IMR-90 (cell line): Measurements from ENCODE around the gene AFMID. TPM values are rescaled to one million over a fixed set of nuclear protein-coding genes. Genes with fewer than 3 reads are reported as not detected.

Experiments used
- ATAC-seq: fragments of 200-7000 bp; cut with Tn5 transposase; 2 replicates; pipeline ENCODE4 v1.9.1; 2020; ENCODE audit warnings: low read depth, mild to moderate bottlenecking, moderate library complexity
- BruUV-seq: library from RNA; stranded (reverse); fragments of 400-500 nt; replicated peaks from 2 replicates; lab custom pipeline; 2021; lab: Mats Ljungman, UMichigan
- CTCF ChIA-PET: fragments of 300-600 bp; formaldehyde crosslinking; extraction: SDS; loops from one replicate; lab custom pipeline; 2021; ENCODE audit warnings: antibody characterized with exemption; lab: Yijun Ruan, JAX
- POLR2A ChIA-PET: fragments of 300-600 bp; sonication (Branson Sonifier 250); formaldehyde crosslinking; loops from one replicate; lab custom pipeline; 2022; ENCODE audit warnings: antibody characterized with exemption; ENCODE audit not compliant: unreplicated experiment; lab: Charles Lee
- DNase-seq: peaks from one replicate; pipeline ENCODE4 v3.0.0; 2013
- H2AFZ ChIP-seq: replicated peaks from 2 replicates; pipeline ENCODE3; 2013; ENCODE audit warnings: low read length, mild to moderate bottlenecking; ENCODE audit not compliant: poor library complexity
- H2AK5ac ChIP-seq: 2 replicates; pipeline ENCODE4 v1.6.1; 2013; ENCODE audit warnings: low read depth, low read length, inconsistent platforms
- H2AK9ac ChIP-seq: replicated peaks from 2 replicates; pipeline ENCODE3; 2013; ENCODE audit warnings: mild to moderate bottlenecking, low read depth, low read length, moderate library complexity; ENCODE audit not compliant: poor library complexity
- H2BK120ac ChIP-seq: 2 replicates; pipeline ENCODE4 v1.6.1; 2013; ENCODE audit warnings: low read depth, low read length, inconsistent platforms
- H2BK15ac ChIP-seq: 3 replicates; pipeline ENCODE4 v1.6.1; 2013; ENCODE audit warnings: low read depth, low read length, inconsistent platforms
- H2BK20ac ChIP-seq: 2 replicates; pipeline ENCODE4 v1.6.1; 2013; ENCODE audit warnings: low read depth, mild to moderate bottlenecking, inconsistent platforms, low read length, moderate library complexity
- H2BK5ac ChIP-seq: 2 replicates; pipeline ENCODE4 v1.6.1; 2013; ENCODE audit warnings: mild to moderate bottlenecking, low read depth, low read length, inconsistent platforms; ENCODE audit not compliant: poor library complexity, severe bottlenecking
- H3K14ac ChIP-seq: replicated peaks from 2 replicates; pipeline ENCODE4 v1.6.1; 2013; ENCODE audit warnings: low read depth, low read length, inconsistent platforms
- H3K18ac ChIP-seq: 2 replicates; pipeline ENCODE4 v1.6.1; 2013; ENCODE audit warnings: low read depth, low read length, control low read depth
- H3K23ac ChIP-seq: 2 replicates; pipeline ENCODE4 v1.6.1; 2013; ENCODE audit warnings: low read depth, low read length, inconsistent platforms
- H3K27ac ChIP-seq: 2 replicates; pipeline ENCODE4 v1.5.1; 2013; ENCODE audit warnings: mild to moderate bottlenecking, control low read depth, low read length; ENCODE audit not compliant: insufficient read depth
- H3K27me3 ChIP-seq: 2 replicates; pipeline ENCODE4 v1.6.1; 2013; ENCODE audit warnings: low read length; ENCODE audit not compliant: control insufficient read depth, insufficient read depth
- H3K36me3 ChIP-seq: 2 replicates; pipeline ENCODE4 v1.6.1; 2013; ENCODE audit warnings: low read length, mixed read lengths; ENCODE audit not compliant: control insufficient read depth, insufficient read depth
- H3K4ac ChIP-seq: 2 replicates; pipeline ENCODE4 v1.6.1; 2013; ENCODE audit warnings: low read depth, low read length, inconsistent platforms
- H3K4me1 ChIP-seq: 2 replicates; pipeline ENCODE4 v1.6.1; 2013; ENCODE audit warnings: low read length, mixed read lengths; ENCODE audit not compliant: control insufficient read depth, insufficient read depth
- H3K4me2 ChIP-seq: 2 replicates; pipeline ENCODE4 v1.6.1; 2013; ENCODE audit warnings: low read depth, mild to moderate bottlenecking, control low read depth, low read length, moderate library complexity
- H3K4me3 ChIP-seq: 2 replicates; pipeline ENCODE4 v1.5.1; 2013; ENCODE audit warnings: low read depth, mild to moderate bottlenecking, control low read depth, low read length, moderate library complexity; ENCODE audit not compliant: insufficient read depth
- H3K56ac ChIP-seq: 2 replicates; pipeline ENCODE4 v1.6.1; 2013; ENCODE audit warnings: low read length, inconsistent platforms; ENCODE audit not compliant: insufficient read depth; ENCODE audit errors: extremely low read depth
- H3K79me1 ChIP-seq, 2 experiments: 2 replicates each; pipeline ENCODE4 v1.6.1; 2013; ENCODE audit warnings: low read length in 2 of 2, inconsistent platforms in 1 of 2, low read depth in 1 of 2
- H3K9ac ChIP-seq: 2 replicates; pipeline ENCODE4 v1.6.1; 2013; ENCODE audit warnings: low read depth, low read length, control low read depth
- H3K9me1 ChIP-seq: 2 replicates; pipeline ENCODE4 v1.6.1; 2013; ENCODE audit warnings: low read length, inconsistent platforms; ENCODE audit not compliant: insufficient read depth
- H3K9me3 ChIP-seq: 2 replicates; pipeline ENCODE4 v1.6.1; 2013; ENCODE audit warnings: low read length; ENCODE audit not compliant: control insufficient read depth, insufficient read depth
- H4K20me1 ChIP-seq: 2 replicates; pipeline ENCODE4 v1.6.1; 2013; ENCODE audit warnings: low read length, inconsistent platforms; ENCODE audit not compliant: insufficient read depth
- H4K5ac ChIP-seq: 2 replicates; pipeline ENCODE4 v1.6.1; 2013; ENCODE audit warnings: mild to moderate bottlenecking, low read depth, low read length, control low read depth
- H4K8ac ChIP-seq, 2 experiments: 2 replicates each; pipeline ENCODE4 v1.6.1; 2013; ENCODE audit warnings: low read depth in 2 of 2, low read length in 2 of 2, control low read depth in 1 of 2, inconsistent platforms in 1 of 2
- H4K91ac ChIP-seq: 2 replicates; pipeline ENCODE4 v1.6.1; 2013; ENCODE audit warnings: low read depth, low read length, inconsistent platforms; ENCODE audit not compliant: insufficient read depth
- CHD1 ChIP-seq: IDR thresholded peaks from 2 replicates; pipeline ENCODE4 v1.6.1; 2012; ENCODE audit warnings: low read depth, low read length, improper control_type of control experiment
- MAFK ChIP-seq: IDR thresholded peaks from 2 replicates; pipeline ENCODE4 v1.6.1; 2012; ENCODE audit warnings: low read depth, low read length, improper control_type of control experiment
- NFE2L2 ChIP-seq: fragments of 150-350 bp; IDR thresholded peaks from 2 replicates; pipeline ENCODE4 v1.6.1; 2016; ENCODE audit warnings: low read depth, mild to moderate bottlenecking, low read length
- POLR2A ChIP-seq: IDR thresholded peaks from 2 replicates; pipeline ENCODE4 v1.6.1; 2012; ENCODE audit warnings: mild to moderate bottlenecking, low read depth, low read length
- WGBS, 2 experiments: methylation state at CpG; one replicate each; pipeline versions ENCODE4 v1.1.5 to v1.1.7; 2013; ENCODE audit warnings: missing lambda C conversion rate in 2 of 2; ENCODE audit not compliant: insufficient read length in 1 of 2; ENCODE audit errors: extremely low coverage in 2 of 2; 5-methylcytosine and 5-hydroxymethylcytosine counted together
- dilution Hi-C: fragments of 300-500 bp; cut with HindIII; formaldehyde crosslinking; loops from one replicate; pipeline ENCODE4 v1.14.3; 2018; ENCODE audit warnings: low sequenced_read_pairs; ENCODE audit not compliant: unreplicated experiment
- in situ Hi-C: fragments of 300-500 bp; cut with MboI; formaldehyde crosslinking; loops from 3 replicates; pipeline ENCODE4 v1.14.3; 2019; ENCODE audit warnings: low sequenced_read_pairs, inconsistent platforms, mixed read lengths
- intact Hi-C: fragments of 100-400 bp; cut with micrococcal nuclease; formaldehyde crosslinking; loops from 2 replicates; pipeline ENCODE4 v1.10.0; 2022
- polyA plus RNA-seq, 3 experiments: library from polyadenylated mRNA; depleted of rRNA; stranded (reverse); fragments of >200 nt; gene quantifications; 2 replicates each; pipeline ENCODE4 v1.2.3, GENCODE V29; 2012; ENCODE audit warnings: low replicate concordance in 1 of 3
- total RNA-seq: library from RNA; depleted of rRNA; stranded (reverse); fragments of >200 nt; gene quantifications from 2 replicates; pipeline ENCODE4 v1.2.3, GENCODE V29; 2012

AFMID gene
- total and polyA plus RNA-seq, 2 of the 4 experiments (the other 2 are of a cell fraction), result 41.0 to 65.1 TPM

DNA sequence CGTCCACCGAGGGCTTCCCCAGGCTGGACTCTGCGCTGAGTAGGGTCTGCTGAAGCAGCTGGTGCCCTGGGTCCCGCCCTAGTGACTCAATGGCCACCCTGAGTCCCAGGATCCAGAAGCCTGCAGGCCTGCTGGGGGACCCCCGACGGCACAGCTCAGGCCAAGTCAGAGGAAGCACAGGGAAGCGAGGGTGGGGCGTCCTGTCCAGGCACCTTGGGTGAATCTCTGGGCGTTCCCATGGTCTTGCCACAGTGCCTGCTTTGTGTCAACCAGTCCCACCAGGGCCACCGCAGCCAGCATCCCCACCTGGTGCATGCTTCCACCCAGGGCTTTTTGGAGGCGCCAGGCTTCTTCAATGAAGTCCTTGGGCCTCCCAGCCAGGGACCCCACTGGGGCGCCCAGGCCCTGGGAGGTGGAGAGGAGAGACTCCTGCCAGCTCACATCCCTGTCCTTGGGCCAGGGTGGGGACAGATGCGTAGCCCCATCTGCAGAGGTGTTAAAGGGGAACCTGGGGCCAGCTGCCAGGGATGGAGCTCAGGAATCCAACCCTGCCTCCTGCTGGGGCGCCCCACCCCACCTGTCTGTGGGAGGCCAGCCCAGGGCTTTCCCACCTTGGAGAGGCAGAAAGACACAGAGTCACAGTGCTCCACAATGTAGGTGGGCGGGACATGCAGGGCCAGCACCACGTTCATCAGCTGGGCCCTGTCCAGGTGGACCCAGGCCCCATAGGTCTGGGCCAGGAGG is 62.1 kb downstream of the AFMID start:
- Histone ChIP-seq H3K27ac (no peak overlapping the region), H3K4me3 (no peak overlapping the region), H3K4me1 (peaks cover 6% of the 10 kb centered on the region), H2AFZ (peak overlapping the region; percentile 67), H2AK9ac (no peak overlapping the region), H3K14ac (no peak overlapping the region), H3K79me1 (peaks cover 0 to 4% of the 10 kb centered on the region in 2 experiments; a peak in 1 of 4 replicates), H2BK15ac (no peak overlapping the region), H3K18ac (no peak overlapping the region), H3K36me3 (no peaks in the 10 kb centered on the region), H3K27me3 (peaks cover 3% of the 10 kb centered on the region; the same call in 1 of the 2 replicates), H4K91ac (no peak overlapping the region), H3K56ac (no peak overlapping the region), H2BK120ac (no peak overlapping the region), H3K4ac (no peak overlapping the region), H3K9ac (no peak overlapping the region), H2BK5ac (no peak overlapping the region), H3K23ac (no peak overlapping the region), H4K5ac (no peak overlapping the region), H4K20me1 (no peaks in the 10 kb centered on the region), H2BK20ac (no peak overlapping the region), H3K9me3 (no peaks in the 10 kb centered on the region), H2AK5ac (no peak overlapping the region), H3K9me1 (no peaks in the 10 kb centered on the region), H3K4me2 (no peak overlapping the region), H4K8ac (no peak overlapping the region)
- dilution Hi-C loops, result no loop called here
- ATAC-seq (no peak), DNase-seq (no peak)
- TF ChIP-seq CHD1 (no peak), MAFK (no peak), NFE2L2 (no peak), POLR2A (no peak)
- WGBS, 2 experiments, result 75% methylated on average over 9 of the region's 16 CpGs; no CpG with 5 or more reads in 1 of the 2 experiments
- POLR2A ChIA-PET, result no interaction called here
- BruUV-seq, result no TSS peak
- intact Hi-C loops, result no loop called here
- CTCF ChIA-PET, result no interaction called here
- in situ Hi-C loops, result loop anchor here (10.0 kb wide), 1 partner anchor 134 kb away; no protein-coding TSS in a partner anchor
